ENCODE data around the gene WDFY4. TPM values are rescaled to one million over a fixed set of nuclear protein-coding genes. Genes with fewer than 3 reads are reported as not detected.
"Not testable (repeated sequence)": the region's sequence is repeated elsewhere in the genome, so short reads cannot be mapped to it uniquely, and the experiment has no call there.

WDFY4 gene
- under 1 TPM in 1 of 2 experiments, not detected in 1; 0.08 TPM for total RNA-seq

- H3K9me3 Mint-ChIP-seq: no peaks in the 10 kb centered on the region
- H3K27me3 Mint-ChIP-seq: peaks cover 19% of the 10 kb centered on the region
- ChIA-PET CTCF (no interaction called here), POLR2A (no interaction called here)
- no peaks in the 10 kb centered on the region for H3K4me1 Mint-ChIP-seq
- no peak within 1 kb of the TSS for H3K27ac Mint-ChIP-seq
- DNase-seq: no peak
- no peak within 1 kb of the TSS for H3K4me3 Mint-ChIP-seq
- no peaks in the 10 kb centered on the region for H3K36me3 Mint-ChIP-seq (ENCODE audit: low read depth)
Measured at GRCh38 chr10:48684792-48685623, at the start of gene WDFY4. Gene WDFY4 (plus strand): TSS chr10:48684873. CDS start chr10:48709733, 24,860 bp downstream.

- Mint-ChIP-seq H3K4me1 (peaks cover 31% of the 10 kb centered on the region), H3K9me3 (no peaks in the 10 kb centered on the region), H3K27me3 (peaks cover 21% of the 10 kb centered on the region), H3K4me3 (no peak overlapping the region), H3K27ac (peak overlapping the region; percentile 73), H3K36me3 (ENCODE audit: low read depth) (no peaks in the 10 kb centered on the region)
- ChIA-PET POLR2A (interaction anchor here (1.4 kb wide), 1 partner anchor 11 kb away, joined by 6 read pairs; no protein-coding TSS in a partner anchor), CTCF (interaction anchor here (3.4 kb wide), 1 partner anchor 22 kb away, joined by 42 read pairs; no protein-coding TSS in a partner anchor)
- DNase-seq: no peak
Measured at GRCh38 chr10:48634984-48635557, 49.6 kb upstream of the WDFY4 start.

GRCh38 chr10:48636231-48636630 is 48.4 kb upstream of the WDFY4 start:
- Mint-ChIP-seq H3K27me3 (peaks cover 22% of the 10 kb centered on the region), H3K4me3 (no peak overlapping the region)

GRCh38 chr10:48636901-48637300 is 47.8 kb upstream of the WDFY4 start:
- Mint-ChIP-seq H3K9me3 (peaks cover 7% of the 10 kb centered on the region), H3K36me3 (ENCODE audit: low read depth) (peaks cover 2% of the 10 kb centered on the region), H3K4me3 (no peak overlapping the region), H3K4me1 (peaks cover 31% of the 10 kb centered on the region), H3K27ac (no peak overlapping the region), H3K27me3 (peaks cover 26% of the 10 kb centered on the region)
- CTCF ChIA-PET: interaction anchor here (1.3 kb wide), 1 partner anchor 19 kb away, joined by 3 read pairs; no protein-coding TSS in a partner anchor
- POLR2A ChIA-PET: no interaction called here
- no peak for DNase-seq

More at GRCh38 chr10:48636231-48636630, 48.4 kb upstream of the WDFY4 start:
- no peak overlapping the region for H3K27ac Mint-ChIP-seq
- CTCF ChIA-PET: interaction anchor here (1.3 kb wide), 1 partner anchor 20 kb away, joined by 3 read pairs; no protein-coding TSS in a partner anchor
- POLR2A ChIA-PET: no interaction called here
- H3K36me3 Mint-ChIP-seq (ENCODE audit: low read depth): no peaks in the 10 kb centered on the region
- DNase-seq: no peak
- H3K4me1 Mint-ChIP-seq: peaks cover 31% of the 10 kb centered on the region
- peaks cover 3% of the 10 kb centered on the region for H3K9me3 Mint-ChIP-seq

GRCh38 chr10:48638158-48638557 is 46.5 kb upstream of the WDFY4 start:
- no peak for DNase-seq
- no peak overlapping the region for H3K4me3 Mint-ChIP-seq
- H3K4me1 Mint-ChIP-seq: peaks cover 24% of the 10 kb centered on the region
- H3K27ac Mint-ChIP-seq: no peak overlapping the region
- CTCF ChIA-PET: interaction anchor here (3.9 kb wide), 1 partner anchor 18 kb away, joined by 20 read pairs; no protein-coding TSS in a partner anchor
- peaks cover 8% of the 10 kb centered on the region for H3K9me3 Mint-ChIP-seq
- POLR2A ChIA-PET: no interaction called here
- H3K36me3 Mint-ChIP-seq (ENCODE audit: low read depth): peaks cover 3% of the 10 kb centered on the region
- H3K27me3 Mint-ChIP-seq: peaks cover 26% of the 10 kb centered on the region

GRCh38 chr10:48638739-48639527 is 45.7 kb upstream of the WDFY4 start:
- ChIA-PET POLR2A (no interaction called here), CTCF (interaction anchor here (1.3 to 3.9 kb wide), 3 partner anchors 17 to 24 kb away, joined by 4 to 20 read pairs (median 4); no protein-coding TSS in a partner anchor)
- Mint-ChIP-seq H3K36me3 (ENCODE audit: low read depth) (peaks cover 3% of the 10 kb centered on the region), H3K4me1 (peaks cover 16% of the 10 kb centered on the region), H3K9me3 (peaks cover 8% of the 10 kb centered on the region), H3K27me3 (peaks cover 26% of the 10 kb centered on the region), H3K27ac (no peak overlapping the region), H3K4me3 (no peak overlapping the region)
- no peak for DNase-seq

- no peak overlapping the region for H3K4me3 Mint-ChIP-seq
- H3K36me3 Mint-ChIP-seq (ENCODE audit: low read depth): peaks cover 3% of the 10 kb centered on the region
- ChIA-PET POLR2A (no interaction called here), CTCF (interaction anchor here (1.3 to 3.9 kb wide), 3 partner anchors 17 to 24 kb away, joined by 4 to 20 read pairs (median 4); no protein-coding TSS in a partner anchor)
- no peak overlapping the region for H3K27ac Mint-ChIP-seq
- peaks cover 8% of the 10 kb centered on the region for H3K9me3 Mint-ChIP-seq
- peaks cover 29% of the 10 kb centered on the region for H3K27me3 Mint-ChIP-seq
- H3K4me1 Mint-ChIP-seq: peaks cover 9% of the 10 kb centered on the region
- DNase-seq: no peak
Measured at GRCh38 chr10:48639632-48640031, 45.0 kb upstream of the WDFY4 start.

- POLR2A ChIA-PET: no interaction called here
Measured at GRCh38 chr10:48640326-48640725, 44.3 kb upstream of the WDFY4 start.

GRCh38 chr10:48641099-48641690 is 43.5 kb upstream of the WDFY4 start:
- H3K9me3 Mint-ChIP-seq; H3K27ac Mint-ChIP-seq; H3K4me3 Mint-ChIP-seq; DNase-seq; H3K36me3 Mint-ChIP-seq (ENCODE audit: low read depth); H3K4me1 Mint-ChIP-seq; POLR2A ChIA-PET: not testable (repeated sequence)
- H3K27me3 Mint-ChIP-seq: peaks cover 34% of the 10 kb centered on the region
- CTCF ChIA-PET: interaction anchor here (3.9 kb wide), 1 partner anchor 15 kb away, joined by 20 read pairs; no protein-coding TSS in a partner anchor

More at GRCh38 chr10:48640326-48640725, 44.3 kb upstream of the WDFY4 start:
- Mint-ChIP-seq H3K4me1 (peaks cover 3% of the 10 kb centered on the region), H3K36me3 (ENCODE audit: low read depth) (peaks cover 3% of the 10 kb centered on the region), H3K4me3 (no peak overlapping the region), H3K9me3 (peaks cover 8% of the 10 kb centered on the region), H3K27me3 (peaks cover 34% of the 10 kb centered on the region), H3K27ac (no peak overlapping the region)
- DNase-seq: no peak
- CTCF ChIA-PET: interaction anchor here (1.3 to 3.9 kb wide), 3 partner anchors 16 to 25 kb away, joined by 4 to 20 read pairs (median 4); no protein-coding TSS in a partner anchor

GRCh38 chr10:48645600-48645999 is 39.1 kb upstream of the WDFY4 start:
- H3K36me3 Mint-ChIP-seq (ENCODE audit: low read depth): peaks cover 3% of the 10 kb centered on the region
- POLR2A ChIA-PET: no interaction called here
- no peak overlapping the region for H3K27ac Mint-ChIP-seq
- peaks cover 6% of the 10 kb centered on the region for H3K4me1 Mint-ChIP-seq
- H3K9me3 Mint-ChIP-seq: peaks cover 6% of the 10 kb centered on the region
- no peak for DNase-seq
- H3K4me3 Mint-ChIP-seq: no peak overlapping the region
- peaks cover 26% of the 10 kb centered on the region for H3K27me3 Mint-ChIP-seq
- CTCF ChIA-PET: interaction anchor here (2.0 kb wide), 1 partner anchor 11 kb away, joined by 8 read pairs; no protein-coding TSS in a partner anchor

GRCh38 chr10:48647073-48647472 is 37.6 kb upstream of the WDFY4 start:
- Mint-ChIP-seq H3K27me3 (peaks cover 32% of the 10 kb centered on the region), H3K4me1 (peaks cover 15% of the 10 kb centered on the region)
- POLR2A ChIA-PET; H3K36me3 Mint-ChIP-seq (ENCODE audit: low read depth); H3K9me3 Mint-ChIP-seq; H3K27ac Mint-ChIP-seq; H3K4me3 Mint-ChIP-seq; DNase-seq: not testable (repeated sequence)
- CTCF ChIA-PET: interaction anchor here (1.2 kb wide), 1 partner anchor 9 kb away, joined by 4 read pairs; no protein-coding TSS in a partner anchor

GRCh38 chr10:48648172-48648942 is 36.3 kb upstream of the WDFY4 start:
- peaks cover 33% of the 10 kb centered on the region for H3K27me3 Mint-ChIP-seq
- CTCF ChIA-PET: interaction anchor here (3.0 kb wide), 1 partner anchor 10 kb away, joined by 7 read pairs; no protein-coding TSS in a partner anchor

More at GRCh38 chr10:48648172-48648942, 36.3 kb upstream of the WDFY4 start:
- POLR2A ChIA-PET: no interaction called here
- no peak for DNase-seq
- Mint-ChIP-seq H3K9me3 (no peaks in the 10 kb centered on the region), H3K36me3 (ENCODE audit: low read depth) (no peaks in the 10 kb centered on the region), H3K4me1 (peaks cover 19% of the 10 kb centered on the region), H3K4me3 (no peak overlapping the region), H3K27ac (no peak overlapping the region)

All from activated CD4-positive, alpha-beta memory T cell treated with anti-CD3 and anti-CD28 coated beads, Interleukin-2, amount 10 ng/mL, durations not matched to agents 7 days and 5 days (primary cell).